ENCODE measurements around the gene SDCBP2.

The SDCBP2 gene

DNA sequence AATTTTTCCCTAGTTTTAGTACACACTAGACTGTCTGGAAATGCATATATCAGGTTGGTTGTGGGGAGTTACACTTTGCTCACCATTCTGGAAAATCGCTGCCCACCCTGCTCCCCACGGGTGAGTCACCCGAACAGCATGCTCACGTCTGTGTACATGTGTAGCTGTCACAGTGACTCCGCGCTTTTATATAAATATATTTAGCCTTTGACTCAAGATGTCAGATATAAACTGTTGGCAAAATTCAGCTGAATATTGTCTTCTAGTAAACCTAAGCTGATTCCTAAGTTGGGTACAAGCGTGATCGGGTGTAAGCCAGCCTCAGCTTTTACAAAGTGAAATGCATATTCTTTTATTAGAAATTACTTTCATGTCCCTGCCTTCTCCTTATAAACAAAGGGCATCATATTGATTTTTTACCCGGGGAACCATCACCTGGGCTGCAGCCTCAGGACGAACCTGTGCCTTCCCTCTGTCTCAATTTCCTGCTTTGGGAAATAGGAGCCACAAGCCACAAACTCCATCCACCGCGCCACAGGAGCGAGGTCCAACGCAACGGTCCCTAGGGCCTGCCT, 4.3 kb downstream of the SDCBP2 start:
- peak overlapping the region; percentile 91 for H3K4me3 ChIP-seq (ENCODE audit: low read depth, low read length)
- DNase-seq (ENCODE audit: low read depth): no peak
- TF ChIP-seq, protein P1, sequence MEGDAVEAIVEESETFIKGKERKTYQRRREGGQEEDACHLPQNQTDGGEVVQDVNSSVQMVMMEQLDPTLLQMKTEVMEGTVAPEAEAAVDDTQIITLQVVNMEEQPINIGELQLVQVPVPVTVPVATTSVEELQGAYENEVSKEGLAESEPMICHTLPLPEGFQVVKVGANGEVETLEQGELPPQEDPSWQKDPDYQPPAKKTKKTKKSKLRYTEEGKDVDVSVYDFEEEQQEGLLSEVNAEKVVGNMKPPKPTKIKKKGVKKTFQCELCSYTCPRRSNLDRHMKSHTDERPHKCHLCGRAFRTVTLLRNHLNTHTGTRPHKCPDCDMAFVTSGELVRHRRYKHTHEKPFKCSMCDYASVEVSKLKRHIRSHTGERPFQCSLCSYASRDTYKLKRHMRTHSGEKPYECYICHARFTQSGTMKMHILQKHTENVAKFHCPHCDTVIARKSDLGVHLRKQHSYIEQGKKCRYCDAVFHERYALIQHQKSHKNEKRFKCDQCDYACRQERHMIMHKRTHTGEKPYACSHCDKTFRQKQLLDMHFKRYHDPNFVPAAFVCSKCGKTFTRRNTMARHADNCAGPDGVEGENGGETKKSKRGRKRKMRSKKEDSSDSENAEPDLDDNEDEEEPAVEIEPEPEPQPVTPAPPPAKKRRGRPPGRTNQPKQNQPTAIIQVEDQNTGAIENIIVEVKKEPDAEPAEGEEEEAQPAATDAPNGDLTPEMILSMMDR (IDR thresholded peaks at IDR 0.05; ENCODE audit: control insufficient read depth, extremely low read depth, insufficient read depth): no peak

DNA sequence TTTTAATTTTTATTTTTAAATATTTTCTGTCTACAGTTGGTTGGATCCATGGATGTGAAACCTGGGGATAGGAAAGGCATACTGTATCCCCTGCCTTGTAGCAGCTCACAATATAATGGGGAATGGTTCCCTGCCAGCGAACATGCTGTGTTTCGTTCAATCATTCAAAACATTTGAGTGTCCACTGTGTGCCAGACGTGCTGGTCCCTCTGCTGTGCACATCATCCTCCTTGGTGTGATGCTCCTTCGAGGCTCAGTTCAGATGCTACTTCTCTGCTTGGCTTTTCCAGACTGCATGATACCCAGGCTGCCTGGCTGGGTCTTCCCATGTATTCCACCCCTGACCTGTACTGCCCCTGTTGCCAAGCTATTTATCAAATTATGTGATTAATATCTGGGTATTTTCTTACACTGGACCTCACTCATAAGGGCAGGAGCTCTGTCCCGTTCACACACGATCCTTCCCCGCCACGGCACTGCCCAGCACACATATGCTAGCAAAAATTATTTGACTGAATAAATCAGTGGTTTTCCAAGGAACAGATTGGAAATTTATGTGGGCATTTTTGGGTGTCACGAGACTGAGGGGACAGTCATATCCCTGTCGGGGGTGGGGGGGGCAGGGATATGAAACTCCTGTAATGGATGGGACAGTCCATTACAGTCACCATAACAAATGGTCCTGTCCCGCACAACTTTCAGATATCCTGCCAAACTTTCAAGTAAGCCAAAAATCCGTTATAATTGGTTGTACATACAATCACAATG, 4.9 kb downstream of the SDCBP2 start:
- no peak overlapping the region for H3K4me3 ChIP-seq (ENCODE audit: low read depth, low read length)
- TF ChIP-seq, protein P1 (IDR thresholded peaks at IDR 0.05; ENCODE audit: control insufficient read depth, extremely low read depth, insufficient read depth): no peak
- DNase-seq (ENCODE audit: low read depth): no peak

GRCh38 chr20:1323256-1323655, 5.7 kb downstream of the SDCBP2 start:
- TF ChIP-seq, protein P1 (IDR thresholded peaks at IDR 0.05; ENCODE audit: control insufficient read depth, extremely low read depth, insufficient read depth): no peak
- no peak overlapping the region for H3K4me3 ChIP-seq (ENCODE audit: low read depth, low read length)

GRCh38 chr20:1322511-1323245, 6.3 kb downstream of the SDCBP2 start:
- no peak overlapping the region for H3K4me3 ChIP-seq (ENCODE audit: low read depth, low read length)
- TF ChIP-seq, protein P1 (IDR thresholded peaks at IDR 0.05; ENCODE audit: control insufficient read depth, extremely low read depth, insufficient read depth): no peak
- no peak for DNase-seq (ENCODE audit: low read depth)

More at GRCh38 chr20:1323256-1323655, 5.7 kb downstream of the SDCBP2 start:
- no peak for DNase-seq (ENCODE audit: low read depth)

DNA sequence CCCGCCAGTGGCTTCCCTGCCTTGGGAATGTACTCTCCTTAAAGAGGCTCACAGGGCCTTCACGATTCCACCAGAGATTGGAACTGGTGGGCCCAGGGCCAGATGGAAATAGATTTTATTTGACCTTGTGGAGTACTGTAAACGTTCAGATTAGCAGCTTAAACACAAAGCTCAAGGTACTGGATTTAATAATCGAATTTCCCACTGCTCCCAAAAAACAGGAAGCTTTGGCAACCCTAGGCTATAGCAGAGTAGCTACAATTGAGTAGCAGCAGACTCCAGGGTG, 7.3 kb downstream of the SDCBP2 start:
- H3K4me3 ChIP-seq (ENCODE audit: low read depth, low read length): no peak overlapping the region
- DNase-seq (ENCODE audit: low read depth): no peak
- TF ChIP-seq, protein P1 (IDR thresholded peaks at IDR 0.05; ENCODE audit: control insufficient read depth, extremely low read depth, insufficient read depth): no peak

- H3K4me3 ChIP-seq (ENCODE audit: low read depth, low read length): no peak overlapping the region
- TF ChIP-seq, protein P1 (IDR thresholded peaks at IDR 0.05; ENCODE audit: control insufficient read depth, extremely low read depth, insufficient read depth): no peak
- no peak for DNase-seq (ENCODE audit: low read depth)
Measured at GRCh38 chr20:1320902-1321653, 7.9 kb downstream of the SDCBP2 start.

Measured in LNCaP clone FGC (cell line).